Measurements from ENCODE around the gene KCNQ1OT1. TPM values are rescaled to one million over a fixed set of nuclear protein-coding genes. Genes with fewer than 3 reads are reported as not detected.

KCNQ1OT1 gene
- total RNA-seq, 1 experiment from 2014 or later = 3.2 TPM

DNA sequence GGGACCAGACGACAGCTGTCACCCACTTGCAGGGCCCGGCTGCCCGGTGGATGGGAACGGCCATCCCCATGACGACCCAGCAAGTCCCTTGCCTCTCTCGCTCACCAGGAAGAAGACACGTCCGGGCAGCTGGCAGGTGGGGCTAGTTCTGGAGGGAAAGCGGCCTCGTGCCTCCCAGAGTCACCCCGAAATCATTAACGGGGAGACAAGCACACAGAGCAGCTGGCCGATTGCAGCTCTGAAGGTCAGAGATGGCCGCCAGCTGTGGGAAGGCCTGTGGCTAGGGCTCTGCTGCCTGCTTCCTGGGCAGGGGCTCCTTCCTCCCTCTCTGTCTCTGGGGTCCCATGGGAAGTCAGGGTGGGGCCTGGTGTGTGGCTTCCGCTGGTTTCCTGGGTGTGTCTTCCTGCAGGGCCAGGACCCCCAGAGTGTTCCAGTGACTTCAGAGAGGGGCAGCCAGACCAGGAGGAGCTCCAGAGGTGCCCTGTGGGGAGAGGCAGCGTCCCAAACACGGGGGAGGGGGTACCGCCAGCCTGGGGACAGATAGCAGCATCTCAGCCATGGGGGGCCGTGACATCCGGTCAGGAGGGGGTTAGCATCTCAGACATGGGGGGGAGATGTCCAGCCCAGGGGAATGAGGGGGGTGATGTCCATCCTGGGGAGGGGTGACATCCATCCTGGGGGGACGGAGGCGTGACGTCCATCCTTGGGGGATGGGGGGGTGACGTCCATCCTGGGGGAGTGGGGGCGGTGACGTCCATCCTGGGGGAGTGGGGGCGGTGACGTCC, 140.1 kb downstream of the KCNQ1OT1 start:
- no peak for DNase-seq (ENCODE audit: low spot score)

- DNase-seq (ENCODE audit: low spot score) = no peak
These were observed 140.8 kb downstream of the KCNQ1OT1 start for GRCh38 chr11:2558861-2559526.

DNA sequence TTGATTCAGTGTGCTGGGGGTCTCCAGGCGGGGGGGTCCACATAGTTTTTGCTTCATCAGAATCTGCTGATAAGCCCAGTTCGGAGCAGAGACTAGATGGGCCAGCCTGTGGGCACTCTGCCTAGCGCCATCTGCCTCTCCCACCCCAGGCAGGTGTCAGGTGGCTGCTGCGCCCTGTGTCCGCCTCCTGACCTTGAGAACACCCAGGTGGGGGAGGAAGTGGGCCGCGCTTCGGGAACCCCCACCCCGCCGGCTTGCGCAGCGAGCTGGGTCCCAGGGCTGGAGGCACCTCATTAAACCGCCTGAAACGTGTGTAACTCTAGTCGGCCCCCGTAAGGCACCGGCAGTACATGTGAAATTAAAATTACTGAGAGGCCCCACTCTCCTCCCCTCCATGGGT, 141.4 kb downstream of the KCNQ1OT1 start:
- DNase-seq (ENCODE audit: low spot score) = no peak

Small RNAs within 50 kb of the gene (small RNA-seq; reads per million reads assigned to genes)
- gene RF01947 = not detected
- not detected for gene RF01948
- not detected for gene RF01950

Other genes with a start within 250 kb of the KCNQ1OT1 start
- 5.3 and 9.1 TPM in 2 replicates for gene CDKN1C, start 185.8 kb upstream of the KCNQ1OT1 start, total RNA-seq (2014; rRNA removed; shearing (Covaris generic))
- gene PHLDA2, start 229.4 kb upstream of the KCNQ1OT1 start, total RNA-seq (2014; rRNA removed; shearing (Covaris generic)) = 345 and 406 TPM in 2 replicates

Data from HT-29 (cell line).